K562 (cell line): ENCODE measurements around the gene DUS3L. TPM values are rescaled to one million over a fixed set of nuclear protein-coding genes. Genes with fewer than 3 reads are reported as not detected.
A peak's percentile ranks its signal among the peaks of the same experiment; 100 is the strongest.

Experiments used
- ATAC-seq: fragments of 200-7000 bp; cut with Tn5 transposase; 3 replicates; pipeline ENCODE4 v1.9.1; 2020; ENCODE audit warnings: moderate library complexity
- BruUV-seq: library from RNA; stranded (reverse); fragments of 400-500 nt; replicated peaks from 2 replicates; lab custom pipeline; 2021; lab: Mats Ljungman, UMichigan
- CTCF ChIA-PET: fragments of 300-600 bp; formaldehyde crosslinking; extraction: SDS; loops from one replicate; lab custom pipeline; 2021; ENCODE audit warnings: low intra/inter-chr PET ratio; lab: Yijun Ruan, JAX
- POLR2A ChIA-PET: fragments of 300-600, 350-650 bp; sonication (Branson Sonifier 250); formaldehyde crosslinking; extraction: SDS; loops from one replicate; lab custom pipeline; 2021; ENCODE audit warnings: antibody characterized with exemption, inconsistent platforms; lab: Yijun Ruan, JAX
- DNase-seq, 4 experiments: peaks; one replicate each; pipeline versions ENCODE4 v3.0.0 to v3.0.0-alpha.2; 2011 to 2018; ENCODE audit warnings: low spot score in 3 of 4, mixed read lengths in 3 of 4; ENCODE audit errors: extremely low read depth in 1 of 4
- FAIRE-seq: peaks from 2 replicates; lab custom pipeline; 2011; peaks lifted over from hg19 to GRCh38; lab: Jason Lieb, UNC
- H2AFZ ChIP-seq: 2 replicates; pipeline ENCODE4 v1.6.0; 2011; ENCODE audit warnings: low read depth, low read length, control low read depth, inconsistent platforms
- H3K27ac ChIP-seq: fragments of 200-600 bp; 3 replicates; pipeline ENCODE4 v1.8.0; 2011; ENCODE audit warnings: low read depth, mild to moderate bottlenecking, control low read depth, inconsistent platforms, low read length, moderate library complexity, mixed read lengths; ENCODE audit errors: extremely low read depth
- H3K27me3 ChIP-seq, 2 experiments: fragments of 300-600 bp in 1 of 2; 2 replicates in 1 of 2; 3 replicates in 1 of 2; pipeline versions ENCODE4 v1.6.0 to v1.8.0; 2011; ENCODE audit warnings: inconsistent platforms in 2 of 2, low read length in 2 of 2, mild to moderate bottlenecking in 1 of 2, mixed read lengths in 1 of 2, moderate library complexity in 1 of 2; ENCODE audit not compliant: control insufficient read depth in 2 of 2, insufficient read depth in 2 of 2
- H3K36me3 ChIP-seq: fragments of 300-600 bp; 3 replicates; pipeline ENCODE4 v1.8.0; 2011; ENCODE audit warnings: mild to moderate bottlenecking, low read length, inconsistent platforms; ENCODE audit not compliant: control insufficient read depth, insufficient read depth
- H3K4me1 ChIP-seq, 2 experiments: fragments of 200-600 bp in 1 of 2; replicated peaks in 1 of 2; 2 replicates in 1 of 2; 3 replicates in 1 of 2; pipeline versions ENCODE4 v1.5.1 to v1.8.0; 2011; ENCODE audit warnings: inconsistent platforms in 2 of 2, low read length in 2 of 2, mild to moderate bottlenecking in 1 of 2, mixed read lengths in 1 of 2, moderate library complexity in 1 of 2; ENCODE audit not compliant: control insufficient read depth in 2 of 2, insufficient read depth in 2 of 2
- H3K4me2 ChIP-seq: 2 replicates; pipeline ENCODE4 v1.6.1; 2011; ENCODE audit warnings: low read length, control low read depth, inconsistent platforms, mixed read lengths; ENCODE audit not compliant: insufficient read depth
- H3K4me3 ChIP-seq: fragments of 200-600 bp; sonication (generic), shearing (Covaris generic); 2 replicates; pipeline ENCODE4 v1.5.1; 2016; ENCODE audit warnings: control low read depth, inconsistent platforms
- H3K79me2 ChIP-seq: fragments of 200-600 bp; 3 replicates; pipeline ENCODE4 v1.8.0; 2011; ENCODE audit warnings: low read length, inconsistent platforms; ENCODE audit not compliant: control insufficient read depth, insufficient read depth
- H3K9ac ChIP-seq, 2 experiments: 2 replicates each; pipeline versions ENCODE4 v1.6.0 to v1.6.1; 2011; ENCODE audit warnings: low read depth in 2 of 2, low read length in 2 of 2, control low read depth in 1 of 2, inconsistent platforms in 1 of 2, mild to moderate bottlenecking in 1 of 2, mixed read lengths in 1 of 2; ENCODE audit not compliant: insufficient read depth in 1 of 2
- H3K9me1 ChIP-seq: one replicate; pipeline ENCODE4 v1.6.0; 2011; ENCODE audit warnings: inconsistent platforms, mild to moderate bottlenecking, low read length, moderate library complexity; ENCODE audit not compliant: control insufficient read depth, insufficient read depth
- H3K9me3 ChIP-seq: replicated peaks from 2 replicates; pipeline ENCODE4 v1.5.1; 2011; ENCODE audit warnings: low read depth, low read length, inconsistent platforms; ENCODE audit not compliant: control insufficient read depth, insufficient read depth
- H4K20me1 ChIP-seq: replicated peaks from 2 replicates; pipeline ENCODE4 v1.6.1; 2011; ENCODE audit warnings: low read length, inconsistent platforms, mixed read lengths; ENCODE audit not compliant: control insufficient read depth, insufficient read depth
- CEBPB ChIP-seq: fragments of 450-650 bp; IDR thresholded peaks from 2 replicates; pipeline ENCODE4 v1.6.1; 2016; ENCODE audit warnings: missing genetic modification characterization, missing compliant biosample characterization
- FOXA3 ChIP-seq, 2 experiments: fragments of 450-650 bp in 1 of 2; sonication (generic) in 1 of 2; formaldehyde crosslinking; IDR thresholded peaks in 1 of 2; conservative IDR thresholded peaks in 1 of 2; 2 replicates each; pipeline versions ENCODE4 v1.4.0 to v1.8.0; 2020 to 2022; ENCODE audit warnings: mild to moderate bottlenecking in 2 of 2, missing genetic modification reagents in 1 of 2
- HDAC1 ChIP-seq, 2 experiments: fragments of 450-650 bp; IDR thresholded peaks; 2 replicates each; pipeline ENCODE4 v1.6.1; 2016 to 2017; ENCODE audit warnings: inconsistent platforms in 1 of 2, mild to moderate bottlenecking in 1 of 2, moderate library complexity in 1 of 2
- KDM4B ChIP-seq, 2 experiments: fragments of 450-650 bp in 1 of 2; sonication (generic) in 1 of 2; IDR thresholded peaks; 2 replicates each; pipeline ENCODE4 v1.6.1; 2016 to 2017; ENCODE audit warnings: borderline replicate concordance in 2 of 2, antibody characterized with exemption in 1 of 2, low read depth in 1 of 2, mild to moderate bottlenecking in 1 of 2
- MXI1 ChIP-seq: IDR thresholded peaks from 2 replicates; pipeline ENCODE4 v1.6.1; 2011; ENCODE audit warnings: low read depth, mild to moderate bottlenecking, improper control_type of control experiment, low read length
- NR4A1 ChIP-seq, 2 experiments: fragments of 250-450 bp in 1 of 2; fragments of 450-650 bp in 1 of 2; sonication (Bioruptor Pico) in 1 of 2; IDR thresholded peaks; 2 replicates each; pipeline versions ENCODE4 v1.4.0 to v1.6.1; 2016 to 2020; ENCODE audit warnings: mild to moderate bottlenecking in 2 of 2, missing compliant biosample characterization in 1 of 2, missing genetic modification characterization in 1 of 2, moderate library complexity in 1 of 2
- POLR2B ChIP-seq: fragments of 450-650 bp; IDR thresholded peaks from 2 replicates; pipeline ENCODE4 v1.6.1; 2018; ENCODE audit warnings: low read depth; ENCODE audit not compliant: partially characterized antibody
- SRSF9 ChIP-seq: fragments of 200-400 bp; formaldehyde crosslinking; IDR thresholded peaks from 2 replicates; pipeline ENCODE4 v1.6.1; 2017; ENCODE audit warnings: low read depth, low read length, borderline replicate concordance
- TAF15 ChIP-seq: fragments of 200-400 bp; formaldehyde crosslinking; IDR thresholded peaks from 2 replicates; pipeline ENCODE4 v1.6.1; 2017; ENCODE audit warnings: mild to moderate bottlenecking, low read depth, low read length, moderate library complexity
- ZNF121 ChIP-seq: sonication (generic); formaldehyde crosslinking; conservative IDR thresholded peaks from 2 replicates; pipeline ENCODE4 v1.8.0; 2022; ENCODE audit warnings: missing genetic modification reagents
- ZNF263 ChIP-seq: sonication (generic); formaldehyde crosslinking; IDR thresholded peaks from 2 replicates; pipeline ENCODE4 v1.8.0; 2022; ENCODE audit warnings: mild to moderate bottlenecking, missing genetic modification reagents, borderline replicate concordance
- ZNF512 ChIP-seq: IDR thresholded peaks from 2 replicates; pipeline ENCODE4 v1.6.1; 2016; ENCODE audit warnings: missing genetic modification characterization, missing compliant biosample characterization
- WGBS: fragments of 100-300 bp; shearing (Covaris generic); methylation state at CpG from one replicate; pipeline ENCODE4 v1.1.6; 2016; ENCODE audit warnings: low coverage, mixed read lengths; ENCODE audit not compliant: insufficient coverage; ENCODE audit errors: missing lambda C conversion rate; 5-methylcytosine and 5-hydroxymethylcytosine counted together
- in situ Hi-C: fragments of 300-500 bp; cut with MboI; formaldehyde crosslinking; loops from 4 replicates; pipeline ENCODE4 v1.15.0; 2018; ENCODE audit warnings: inconsistent platforms, mixed read lengths
- intact Hi-C: fragments of 100-400 bp; cut with micrococcal nuclease; formaldehyde crosslinking; loops from 2 replicates; pipeline ENCODE4 v1.14.2; 2022
- polyA plus RNA-seq, 8 experiments: library from polyadenylated mRNA; depleted of rRNA in 4 of 8; stranded (reverse) in 5 of 8; unstranded in 3 of 8; fragments of >200 nt; fragmentation: Nextera tagmentation in 2 of 8; fragmentation: Illumina TruSeq in 1 of 8; extraction: Ambion mirVana in 2 of 8; extraction: Trizol in 1 of 8; gene quantifications; 2 replicates each; pipeline versions ENCODE4 v1.2.1 to v1.2.3, GENCODE V29; 2011 to 2014; ENCODE audit warnings: inconsistent platforms in 1 of 8, missing spikeins in 1 of 8
- total RNA-seq, 7 experiments: library from RNA; depleted of rRNA in 6 of 7; stranded (reverse); fragments of >200 nt in 6 of 7; fragmentation: Illumina TruSeq in 2 of 7; extraction: Trizol in 2 of 7; gene quantifications; 2 replicates each; pipeline versions ENCODE4 v1.2.1 to v1.2.3, GENCODE V29; 2011 to 2021; ENCODE audit warnings: low replicate concordance in 1 of 7
- TF ChIP-seq, protein P1 (sequence below): fragments of 450-650 bp; formaldehyde crosslinking; IDR thresholded peaks from 2 replicates; pipeline ENCODE4 v1.4.0; 2020; ENCODE audit warnings: mild to moderate bottlenecking, moderate library complexity

Gene DUS3L
- total and polyA plus RNA-seq, 9 of the 15 experiments (the other 6 are each of a cell fraction or from before 2014, with no cell fraction given), result 1.7 to 102 (median 77.5) TPM

- POLR2A ChIA-PET, result no interaction called here
- ATAC-seq (no peak), DNase-seq (no peak), FAIRE-seq (no peak)
- Histone ChIP-seq H2AFZ (no peak overlapping the region), H3K9ac (peak overlapping the region in 1 of 2 experiments; percentile 58; a peak in 2 of 4 replicates), H3K36me3 (no peaks in the 10 kb centered on the region), H3K79me2 (no peaks in the 10 kb centered on the region), H3K9me1 (no peaks in the 10 kb centered on the region), H3K27ac (no peak overlapping the region), H3K9me3 (no peaks in the 10 kb centered on the region), H3K27me3 (no peaks in the 10 kb centered on the region), H4K20me1 (no peaks in the 10 kb centered on the region), H3K4me3 (no peak overlapping the region), H3K4me2 (no peak overlapping the region), H3K4me1 (peaks cover 0 to 13% of the 10 kb centered on the region in 2 experiments; a peak in 2 of 5 replicates)
- intact Hi-C loops (no loop called here), in situ Hi-C loops (no loop called here)
- no TSS peak for BruUV-seq
- CTCF ChIA-PET, result no interaction called here
- TF ChIP-seq ZNF263 (CRISPR knock-in tag) (no peak), NR4A1 (CRISPR knock-in tag; IDR thresholded peaks at IDR 0.05) (no peak), NR4A1 (tag; IDR thresholded peaks at IDR 0.05) (no peak), KDM4B (IDR thresholded peaks at IDR 0.05; ENCODE audit: borderline replicate concordance in 2 of 2, low read depth in 1 of 2) (no peak)
- 67% methylated on average over 9 of the region's 10 CpGs for WGBS
These were observed 27.6 kb upstream of the DUS3L start for GRCh38 chr19:5818594-5818993.

DNA sequence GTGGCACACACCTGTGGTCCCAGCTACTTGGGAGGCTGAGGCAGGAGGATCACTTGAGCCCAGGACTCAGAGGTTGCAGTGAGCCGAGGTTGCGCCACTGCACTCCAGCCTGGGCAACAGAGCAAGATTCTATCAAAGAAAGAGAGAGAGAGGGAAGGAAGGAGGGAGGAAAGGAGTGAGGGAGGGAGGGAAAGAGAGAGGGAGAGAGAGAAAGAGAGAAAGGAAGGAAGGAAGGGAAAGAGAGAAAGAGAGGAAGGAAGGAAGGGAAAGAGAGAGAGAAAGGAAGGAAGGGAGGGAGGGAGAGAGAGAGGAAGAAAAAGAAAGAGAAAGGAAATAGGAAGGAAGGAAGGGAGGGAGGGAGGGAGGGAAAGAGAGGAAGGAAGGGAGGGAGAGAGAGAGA, 26.3 kb upstream of the DUS3L start:
- Histone ChIP-seq H4K20me1 (no peaks in the 10 kb centered on the region), H3K9ac (no peak overlapping the region), H3K36me3 (no peaks in the 10 kb centered on the region), H3K9me3 (no peaks in the 10 kb centered on the region), H2AFZ (no peak overlapping the region), H3K79me2 (no peaks in the 10 kb centered on the region), H3K4me3 (no peak overlapping the region), H3K4me2 (no peak overlapping the region), H3K9me1 (no peaks in the 10 kb centered on the region), H3K27me3 (no peaks in the 10 kb centered on the region), H3K4me1 (peaks cover 0 to 7% of the 10 kb centered on the region in 2 experiments; a peak in 2 of 5 replicates), H3K27ac (no peak overlapping the region)
- ChIA-PET CTCF (no interaction called here), POLR2A (no interaction called here)
- in situ Hi-C loops, result no loop called here
- no TSS peak for BruUV-seq
- 21% methylated on average over 2 of the region's 2 CpGs for WGBS
- ATAC-seq, result no peak
- intact Hi-C loops, result no loop called here
- FAIRE-seq, result no peak
- DNase-seq, result no peak
- TF ChIP-seq CEBPB (tag) (0 out of 2 replicates have a peak, but pooled peaks have one; percentile 39), MXI1 (no peak), POLR2B (no peak), SRSF9 (no peak), HDAC1 (IDR thresholded peaks at IDR 0.05) (peak in 1 of 2 experiments; percentile 43; a peak in 1 of 4 replicates), TAF15 (no peak), ZNF512 (peak; percentile 78), ZNF121 (CRISPR knock-in tag) (peak; percentile 73), FOXA3 (CRISPR knock-in tag; conservative IDR thresholded peaks at IDR 0.05 in 1 of 2, IDR thresholded peaks at IDR 0.05 in 1 of 2) (no peak)
- TF ChIP-seq, protein P1, sequence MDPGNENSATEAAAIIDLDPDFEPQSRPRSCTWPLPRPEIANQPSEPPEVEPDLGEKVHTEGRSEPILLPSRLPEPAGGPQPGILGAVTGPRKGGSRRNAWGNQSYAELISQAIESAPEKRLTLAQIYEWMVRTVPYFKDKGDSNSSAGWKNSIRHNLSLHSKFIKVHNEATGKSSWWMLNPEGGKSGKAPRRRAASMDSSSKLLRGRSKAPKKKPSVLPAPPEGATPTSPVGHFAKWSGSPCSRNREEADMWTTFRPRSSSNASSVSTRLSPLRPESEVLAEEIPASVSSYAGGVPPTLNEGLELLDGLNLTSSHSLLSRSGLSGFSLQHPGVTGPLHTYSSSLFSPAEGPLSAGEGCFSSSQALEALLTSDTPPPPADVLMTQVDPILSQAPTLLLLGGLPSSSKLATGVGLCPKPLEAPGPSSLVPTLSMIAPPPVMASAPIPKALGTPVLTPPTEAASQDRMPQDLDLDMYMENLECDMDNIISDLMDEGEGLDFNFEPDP (CRISPR knock-in tag), result no peak
